NCI-H1417 (cell line): ENCODE data around the gene SEMA3F.
A peak's percentile ranks its signal among the peaks of the same experiment; 100 is the strongest.

Source experiments
- DNase-seq, 3 experiments: peaks; one replicate each; lab custom pipeline; 2025; lab: John Stamatoyannopoulos, UW

The SEMA3F gene

DNA sequence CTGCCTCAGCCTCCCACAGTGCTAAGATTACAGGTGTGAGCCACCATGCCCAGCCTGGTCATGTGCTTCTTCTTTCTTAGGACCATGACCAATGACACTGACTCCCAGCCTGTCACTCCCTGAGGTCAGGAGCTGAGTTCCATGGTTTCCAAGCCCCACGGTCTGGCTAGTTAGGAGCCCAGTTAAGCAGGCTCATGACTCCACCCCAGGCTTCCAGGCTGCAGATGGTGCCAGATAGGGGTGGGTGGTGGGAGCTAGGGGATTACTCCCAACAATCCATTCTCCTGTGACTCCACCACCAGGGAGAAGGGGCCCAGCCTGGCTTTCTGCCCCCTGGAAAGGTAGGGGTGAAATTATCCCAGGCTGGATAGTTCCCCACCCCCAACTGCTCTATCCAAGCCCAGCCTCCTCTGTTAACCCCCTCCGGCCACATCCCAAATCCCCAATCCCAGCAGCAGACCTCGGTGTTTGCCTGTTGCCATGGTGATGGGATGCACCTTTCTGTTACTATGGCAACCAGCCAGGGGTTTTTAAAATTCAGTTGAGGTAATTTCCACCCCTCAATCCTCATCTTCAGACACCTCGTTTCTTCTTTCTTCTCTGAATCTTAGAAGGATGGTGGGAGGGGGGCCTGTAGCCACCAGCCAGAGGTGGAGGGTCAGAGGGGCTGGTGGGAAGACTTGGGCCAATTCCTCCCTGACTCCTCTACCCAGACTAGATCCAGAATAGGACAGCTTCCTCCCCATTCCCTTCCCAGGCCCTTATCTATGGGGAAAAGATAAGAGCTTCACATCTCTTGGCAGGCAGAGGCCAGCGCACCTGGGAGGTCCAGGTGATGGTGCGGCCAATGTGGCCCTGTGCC, 22.5 kb upstream of the SEMA3F start:
- peak in 1 of 3 experiments; percentile 7 for DNase-seq

DNA sequence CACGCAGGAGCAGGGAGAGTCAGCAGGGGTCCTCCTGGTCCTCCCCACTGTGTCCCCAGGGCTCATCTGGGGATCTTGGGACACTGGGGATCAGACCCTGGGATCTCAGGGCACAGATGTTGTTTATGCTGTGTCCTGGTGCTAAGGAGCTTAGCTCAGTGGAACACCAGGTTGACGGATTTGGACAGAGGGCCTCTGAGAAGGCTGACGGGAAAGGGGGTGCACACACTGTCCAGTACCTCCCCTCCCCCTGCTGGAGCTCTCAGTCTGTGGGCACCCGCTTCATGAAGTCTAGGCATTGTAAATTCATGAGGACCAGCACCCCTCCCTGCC, 21.9 kb upstream of the SEMA3F start:
- DNase-seq, result no peak

GRCh38 chr3:50134367-50134766, 20.8 kb upstream of the SEMA3F start:
- no peak for DNase-seq

- DNase-seq, result no peak
These were observed 19.2 kb upstream of the SEMA3F start for GRCh38 chr3:50135964-50136363.

DNA sequence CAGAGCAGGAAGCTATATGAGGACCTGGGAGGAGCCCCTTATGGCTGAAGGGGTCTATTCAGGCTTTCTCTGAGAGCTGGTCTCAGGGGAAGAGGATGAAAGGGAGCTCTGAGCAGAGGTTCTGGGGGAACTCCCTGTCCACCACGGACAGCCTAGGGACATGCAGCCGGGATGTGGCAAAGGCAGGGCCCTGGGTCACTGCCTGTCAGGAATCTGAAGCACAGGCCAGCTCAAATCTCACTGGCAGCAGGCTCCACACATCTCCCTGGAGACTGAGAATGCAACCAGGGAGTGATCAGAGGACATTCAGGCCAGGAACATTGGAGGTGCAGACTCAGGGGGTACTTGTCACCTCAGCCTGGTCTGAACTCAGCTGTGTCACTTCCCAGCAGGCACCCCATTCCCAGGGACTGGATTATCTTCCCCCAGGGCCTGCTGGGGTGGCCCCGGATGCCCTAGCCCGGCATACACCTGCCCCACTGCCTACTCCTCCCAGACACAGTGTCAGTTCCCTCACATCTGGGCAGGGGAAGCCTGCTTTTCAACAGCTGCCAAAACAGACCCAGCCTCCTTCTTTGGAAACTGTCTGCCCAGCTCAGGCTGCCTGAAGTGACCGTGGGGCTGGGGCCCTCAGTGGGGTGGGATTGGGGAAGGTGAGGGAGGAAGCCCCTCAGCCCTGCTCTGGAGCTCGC, 18.3 kb upstream of the SEMA3F start:
- DNase-seq, result no peak

DNA sequence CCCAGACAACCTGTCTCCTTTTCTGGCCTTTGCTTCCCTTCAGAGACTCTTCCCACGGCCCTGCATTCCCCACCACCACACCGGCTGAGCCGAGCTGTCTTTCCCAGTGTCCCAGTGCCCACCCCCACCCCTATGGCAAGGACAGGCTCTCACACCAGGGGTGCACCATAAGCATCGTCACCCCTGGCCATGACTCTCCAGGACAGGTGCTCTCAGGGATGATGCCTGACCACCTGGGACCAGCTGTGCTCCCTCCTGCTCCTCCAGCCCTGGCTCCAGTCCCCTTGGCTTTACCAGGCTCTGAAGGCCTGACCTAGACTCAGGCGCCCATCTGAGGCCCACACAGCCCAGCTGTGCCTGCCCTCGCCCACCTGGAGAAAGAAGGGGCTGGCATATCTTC, 17.6 kb upstream of the SEMA3F start:
- no peak for DNase-seq

GRCh38 chr3:50138266-50139200, 16.6 kb upstream of the SEMA3F start:
- DNase-seq, result peak; percentile 9 to 57 (median 21)

DNA sequence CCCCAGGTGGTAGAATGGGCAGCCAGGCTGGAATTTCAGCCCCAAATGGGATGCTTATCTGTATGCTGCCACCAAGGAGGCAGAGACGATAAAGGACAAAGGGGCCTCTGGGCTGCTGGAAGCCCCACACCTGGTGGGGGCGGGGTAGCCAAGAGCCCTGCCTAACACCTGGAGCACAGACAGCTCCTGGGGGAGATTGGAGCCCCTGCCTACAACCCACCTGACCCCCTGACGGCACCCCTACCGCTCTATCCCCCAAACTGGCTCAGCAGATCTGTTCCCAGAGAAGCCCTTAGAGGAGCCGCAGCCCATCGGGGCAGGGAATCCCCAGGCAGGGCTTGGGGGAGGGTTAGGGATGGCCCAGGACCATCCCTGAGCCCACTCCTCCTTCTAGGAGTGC, 15.8 kb upstream of the SEMA3F start:
- peak in 2 of 3 experiments; percentile 9 to 12 for DNase-seq

- DNase-seq, result peak in 2 of 3 experiments; percentile 15 to 31
These were observed 15.3 kb upstream of the SEMA3F start for GRCh38 chr3:50139718-50140423.

- no peak for DNase-seq
These were observed 14.1 kb upstream of the SEMA3F start for GRCh38 chr3:50140990-50141389.

- no peak for DNase-seq
These were observed 8.7 kb upstream of the SEMA3F start for GRCh38 chr3:50146316-50146901.

- no peak for DNase-seq
These were observed 8.1 kb upstream of the SEMA3F start for GRCh38 chr3:50147016-50147415.

DNA sequence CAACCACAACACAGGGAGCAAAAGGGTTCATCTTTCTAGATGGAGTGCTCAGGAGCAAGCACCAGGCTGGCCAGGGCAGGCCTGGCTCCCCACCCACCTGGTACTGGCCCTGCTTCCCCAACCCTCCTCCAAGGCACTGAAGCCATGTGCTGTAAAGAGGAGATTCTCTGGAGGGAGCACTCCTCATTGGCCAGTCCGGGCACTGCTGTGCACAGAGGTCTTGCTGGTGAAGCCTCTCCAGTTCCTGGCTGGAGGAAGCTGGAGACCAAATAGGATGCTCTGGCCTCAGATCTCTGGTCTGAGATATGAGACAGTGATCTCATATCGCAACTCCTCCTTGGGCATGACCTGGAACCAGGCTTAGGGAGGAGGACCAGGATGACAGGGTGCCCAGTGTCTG, 7.7 kb upstream of the SEMA3F start:
- DNase-seq, result no peak

DNA sequence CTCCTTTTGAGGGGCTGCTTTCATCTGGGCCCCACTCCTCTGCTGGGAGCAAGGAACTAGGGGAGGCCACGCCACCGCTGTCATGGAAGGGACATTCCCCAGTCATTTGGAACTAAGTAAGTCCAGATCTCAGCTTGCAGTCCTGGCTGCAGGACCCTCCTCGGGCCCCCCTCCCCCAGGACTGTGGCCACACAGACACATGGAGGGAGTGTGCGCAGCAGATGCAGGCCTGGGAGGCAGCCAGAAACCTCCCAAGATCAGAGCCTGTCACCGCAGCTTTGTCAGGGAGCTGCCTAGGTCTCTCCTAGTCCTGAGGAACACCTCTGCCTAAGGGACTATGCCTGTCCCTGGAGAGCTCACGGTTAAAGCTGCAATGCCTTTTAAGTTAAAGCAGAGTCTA, 7.3 kb upstream of the SEMA3F start:
- no peak for DNase-seq

DNA sequence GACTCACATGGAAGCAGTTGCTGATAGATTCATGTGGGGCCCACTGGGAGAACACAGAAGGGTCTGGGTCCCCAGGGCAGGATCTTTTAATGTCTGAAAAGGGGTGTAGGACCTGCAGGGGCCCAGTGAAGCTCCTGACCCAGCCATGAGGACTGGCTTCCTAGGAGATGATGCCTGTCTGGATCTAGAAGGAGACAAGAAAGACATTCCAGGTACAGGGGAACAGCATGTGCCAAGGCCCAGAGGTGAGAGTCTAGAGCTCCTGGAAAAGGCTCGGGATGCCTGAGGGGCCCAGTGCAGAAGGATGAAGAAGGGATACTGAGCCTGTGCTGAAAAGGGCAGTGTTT, 4.7 kb upstream of the SEMA3F start:
- no peak for DNase-seq

- DNase-seq, result no peak
These were observed 4.0 kb upstream of the SEMA3F start for GRCh38 chr3:50150863-50151686.

DNA sequence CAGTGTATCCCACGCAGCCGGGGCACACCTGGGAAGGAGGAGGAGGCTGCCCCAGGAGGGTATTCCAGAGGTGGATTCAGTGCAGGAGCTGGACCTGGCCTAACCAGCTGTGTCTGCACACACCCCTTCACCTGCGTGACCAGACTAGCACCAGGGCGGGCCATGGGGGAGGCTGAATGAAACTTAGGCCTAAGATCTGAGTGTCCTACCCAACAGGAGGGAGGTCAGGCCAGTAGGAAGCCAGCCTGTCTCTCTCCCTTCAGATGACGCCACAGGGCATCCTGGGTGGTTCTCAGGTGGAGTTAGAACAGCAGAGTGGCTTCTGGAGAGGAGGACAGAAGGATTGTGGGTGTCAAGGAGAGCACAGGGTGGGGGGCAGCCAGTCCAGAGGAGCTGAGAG, 3.4 kb upstream of the SEMA3F start:
- no peak for DNase-seq

DNA sequence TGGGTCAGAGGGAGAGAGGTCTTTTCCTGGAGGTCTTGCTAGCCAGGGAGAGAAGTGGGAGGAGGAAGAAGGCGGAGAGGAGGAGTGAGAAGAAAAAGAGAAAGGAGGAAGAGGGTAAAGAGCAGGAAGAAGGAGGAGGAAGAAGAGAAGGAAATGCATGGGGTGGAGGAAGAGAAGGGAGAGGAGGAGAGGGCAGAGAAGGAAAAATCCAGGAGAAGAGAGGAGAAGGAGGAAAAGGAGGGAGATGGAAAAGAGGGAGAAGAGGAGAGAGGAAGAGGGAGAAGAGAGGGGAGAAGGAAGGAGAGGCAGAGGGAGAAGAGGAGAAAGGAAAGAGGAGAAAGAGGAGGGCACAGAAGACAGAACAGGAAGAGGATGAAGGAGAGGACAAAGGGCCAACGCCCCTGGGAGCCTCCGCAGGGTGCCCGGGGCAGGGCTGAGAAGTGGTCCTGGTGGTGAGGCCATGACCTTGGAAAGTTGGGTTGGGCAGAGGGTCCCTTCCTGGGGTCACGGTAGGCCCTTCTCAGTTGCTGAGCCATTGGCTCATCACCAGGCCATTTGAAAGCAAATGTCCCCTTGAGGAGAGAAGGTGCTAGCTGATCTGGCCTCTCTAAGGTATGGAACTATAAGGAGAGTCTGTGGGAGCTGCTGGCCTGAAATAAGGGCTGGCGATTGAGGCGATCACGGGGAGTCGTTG, 1.2 kb upstream of the SEMA3F start:
- no peak for DNase-seq

GRCh38 chr3:50154476-50154839, 666 bp upstream of the SEMA3F start:
- peak in 1 of 3 experiments; percentile 80 for DNase-seq

DNA sequence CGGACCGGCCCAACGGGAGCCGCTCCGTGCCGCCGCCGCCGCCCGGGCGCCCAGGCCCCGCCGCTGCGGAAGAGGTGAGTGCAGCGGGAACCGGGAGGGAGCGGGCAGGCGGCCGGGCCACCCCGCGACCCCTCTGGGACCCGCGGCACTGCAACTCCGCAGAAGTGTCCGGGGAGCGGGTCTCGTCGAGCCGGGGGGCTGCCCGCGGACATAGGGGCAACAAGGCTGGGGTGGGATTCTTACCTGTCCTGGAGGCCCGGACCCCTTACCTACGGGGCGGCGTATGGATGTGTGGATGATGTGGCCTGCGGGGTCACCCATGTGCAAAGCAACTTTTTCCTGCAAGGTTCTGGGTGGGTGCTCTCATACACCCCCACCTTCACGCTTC, 361 bp downstream of the SEMA3F start:
- DNase-seq, result no peak
